GM12878 (cell line): Measurements from ENCODE around the gene PLPP7. TPM values are rescaled to one million over a fixed set of nuclear protein-coding genes. Genes with fewer than 3 reads are reported as not detected.

ENCODE experiments used
- ATAC-seq: fragments of 200-7000 bp; cut with Tn5 transposase; 3 replicates; pipeline ENCODE4 v1.9.1; 2020; ENCODE audit warnings: mild to moderate bottlenecking, moderate library complexity
- BruUV-seq: library from RNA; stranded (reverse); fragments of 400-500 nt; replicated peaks from 2 replicates; lab custom pipeline; 2021; lab: Mats Ljungman, UMichigan
- CTCF ChIA-PET: fragments of 300-600 bp; sonication (Branson Sonifier 250); formaldehyde crosslinking; extraction: SDS; loops from one replicate; lab custom pipeline; 2021; ENCODE audit warnings: inconsistent platforms; lab: Yijun Ruan, JAX
- POLR2A ChIA-PET: fragments of 350-600 bp; formaldehyde crosslinking; extraction: SDS; loops from one replicate; lab custom pipeline; 2021; ENCODE audit warnings: inconsistent platforms; lab: Charles Lee
- RAD21 ChIA-PET: fragments of 300-600 bp; sonication (Branson Sonifier 250); formaldehyde crosslinking; loops from one replicate; lab custom pipeline; 2023; ENCODE audit warnings: antibody characterized with exemption; ENCODE audit not compliant: unreplicated experiment; lab: Charles Lee
- SMC1A ChIA-PET: fragments of 300-600 bp; sonication (Branson Sonifier 250); formaldehyde crosslinking; loops from one replicate; lab custom pipeline; 2023; ENCODE audit not compliant: unreplicated experiment, uncharacterized antibody; lab: Charles Lee
- DNase-seq: peaks from one replicate; pipeline ENCODE4 v3.0.0-alpha.2; 2011; ENCODE audit warnings: low read depth, low spot score
- FAIRE-seq: peaks from 3 replicates; lab custom pipeline; 2011; peaks lifted over from hg19 to GRCh38; lab: Jason Lieb, UNC
- H2AFZ ChIP-seq: 2 replicates; pipeline ENCODE4 v1.6.0; 2011; ENCODE audit warnings: low read depth, low read length, control low read depth; ENCODE audit not compliant: control insufficient read depth
- H3K27ac ChIP-seq: 2 replicates; pipeline ENCODE4 v1.5.1; 2011; ENCODE audit warnings: control low read depth; ENCODE audit not compliant: control insufficient read depth, insufficient read depth
- H3K27me3 ChIP-seq, 2 experiments: replicated peaks in 1 of 2; 2 replicates each; pipeline versions ENCODE4 v1.6.0 to v1.6.1; 2011; ENCODE audit warnings: low read length in 1 of 2; ENCODE audit not compliant: control insufficient read depth in 2 of 2, insufficient read depth in 2 of 2
- H3K36me3 ChIP-seq, 2 experiments: 2 replicates each; pipeline ENCODE4 v1.5.1; 2011; ENCODE audit warnings: low read length in 1 of 2; ENCODE audit not compliant: control insufficient read depth in 2 of 2, insufficient read depth in 2 of 2
- H3K4me1 ChIP-seq: 2 replicates; pipeline ENCODE4 v1.6.1; 2011; ENCODE audit warnings: mild to moderate bottlenecking, low read length, moderate library complexity, mixed read lengths; ENCODE audit not compliant: control insufficient read depth, insufficient read depth
- H3K4me2 ChIP-seq: 2 replicates; pipeline ENCODE4 v1.6.0; 2011; ENCODE audit warnings: control low read depth; ENCODE audit not compliant: control insufficient read depth, insufficient read depth
- H3K4me3 ChIP-seq: fragments of 200-600 bp; sonication (generic); 2 replicates; pipeline ENCODE4 v1.5.1; 2016
- H3K79me2 ChIP-seq: 2 replicates; pipeline ENCODE4 v1.6.0; 2011; ENCODE audit warnings: low read length; ENCODE audit not compliant: control insufficient read depth, insufficient read depth
- H3K9ac ChIP-seq: 2 replicates; pipeline ENCODE4 v1.8.0; 2011; ENCODE audit warnings: low read length, control low read depth, mixed read lengths; ENCODE audit not compliant: control insufficient read depth, insufficient read depth
- H3K9me3 ChIP-seq: replicated peaks from 3 replicates; pipeline ENCODE4 v1.5.1; 2011; ENCODE audit warnings: mild to moderate bottlenecking, low read length; ENCODE audit not compliant: control insufficient read depth, insufficient read depth
- H4K20me1 ChIP-seq: 2 replicates; pipeline ENCODE4 v1.6.0; 2011; ENCODE audit not compliant: control insufficient read depth, insufficient read depth
- ATF3 ChIP-seq: IDR thresholded peaks from 2 replicates; pipeline ENCODE4 v1.6.1; 2011; ENCODE audit warnings: low read depth, mild to moderate bottlenecking, low read length, moderate library complexity, borderline replicate concordance; ENCODE audit errors: extremely low read depth
- BCL3 ChIP-seq: IDR thresholded peaks from 2 replicates; pipeline ENCODE4 v1.6.1; 2011; ENCODE audit warnings: borderline replicate concordance, low read depth, mild to moderate bottlenecking, moderate library complexity, low read length; ENCODE audit not compliant: insufficient read depth, poor library complexity, severe bottlenecking
- BRCA1 ChIP-seq: IDR thresholded peaks from 2 replicates; pipeline ENCODE4 v1.6.1; 2011; ENCODE audit warnings: low read depth, low read length, improper control_type of control experiment
- CBX5 ChIP-seq: sonication (generic); IDR thresholded peaks from 2 replicates; pipeline ENCODE4 v1.6.1; 2016; ENCODE audit warnings: low read depth, moderate library complexity, mild to moderate bottlenecking, inconsistent platforms
- CEBPZ ChIP-seq: fragments of 150-350 bp; IDR thresholded peaks from 2 replicates; pipeline ENCODE4 v1.6.1; 2016; ENCODE audit warnings: low read depth, low read length
- ESRRA ChIP-seq: IDR thresholded peaks from 2 replicates; pipeline ENCODE4 v1.6.1; 2012; ENCODE audit warnings: mild to moderate bottlenecking, low read length, improper control_type of control experiment
- MEF2A ChIP-seq: IDR thresholded peaks from 2 replicates; pipeline ENCODE4 v1.6.1; 2011; ENCODE audit warnings: low read depth, mild to moderate bottlenecking, low read length, moderate library complexity; ENCODE audit not compliant: insufficient read depth
- MLLT1 ChIP-seq: fragments of 450-650 bp; IDR thresholded peaks from 2 replicates; pipeline ENCODE4 v1.6.1; 2016; ENCODE audit warnings: mild to moderate bottlenecking
- NBN ChIP-seq: fragments of 450-650 bp; IDR thresholded peaks from 2 replicates; pipeline ENCODE4 v1.6.1; 2016
- NKRF ChIP-seq: fragments of 450-650 bp; conservative IDR thresholded peaks from 2 replicates; pipeline ENCODE4 v1.6.1; 2017; ENCODE audit warnings: mild to moderate bottlenecking, moderate library complexity
- NR2C2 ChIP-seq: IDR thresholded peaks from 2 replicates; pipeline ENCODE4 v1.6.1; 2011; ENCODE audit warnings: borderline replicate concordance, low read depth; ENCODE audit not compliant: control insufficient read depth, insufficient read length
- NRF1 ChIP-seq: conservative IDR thresholded peaks from 2 replicates; pipeline ENCODE4 v1.6.1; 2011; ENCODE audit warnings: mild to moderate bottlenecking, low read depth, low read length, improper control_type of control experiment
- PAX8 ChIP-seq: fragments of 450-650 bp; IDR thresholded peaks from 2 replicates; pipeline ENCODE4 v1.6.1; 2017; ENCODE audit warnings: mild to moderate bottlenecking, moderate library complexity
- SUZ12 ChIP-seq: fragments of 200-600 bp; sonication (generic); IDR thresholded peaks from one replicate; pipeline ENCODE4 v1.6.1; 2018; ENCODE audit warnings: antibody characterized with exemption, mild to moderate bottlenecking; ENCODE audit not compliant: unreplicated experiment
- ZBED1 ChIP-seq: IDR thresholded peaks from 2 replicates; pipeline ENCODE4 v1.6.1; 2016; ENCODE audit warnings: borderline replicate concordance
- WGBS: methylation state at CpG from one replicate; pipeline ENCODE4 v1.1.6; 2016; ENCODE audit warnings: low lambda C conversion rate; ENCODE audit not compliant: insufficient replicate concordance, insufficient coverage; ENCODE audit errors: missing lambda C conversion rate; 5-methylcytosine and 5-hydroxymethylcytosine counted together
- in situ Hi-C: fragments of 300-500 bp; cut with MboI; formaldehyde crosslinking; loops from 9 replicates; pipeline ENCODE4 v1.14.3; 2018; ENCODE audit warnings: mixed read lengths
- intact Hi-C: fragments of 100-400 bp; cut with micrococcal nuclease; formaldehyde crosslinking; loops from one replicate; pipeline ENCODE4 v1.14.2; 2022; ENCODE audit not compliant: unreplicated experiment
- polyA plus RNA-seq, 11 experiments: library from polyadenylated mRNA; depleted of rRNA in 4 of 11; unstranded in 6 of 11; stranded (reverse) in 5 of 11; fragments of >200 nt; fragmentation: Nextera tagmentation in 4 of 11; fragmentation: Illumina TruSeq in 1 of 11; extraction: Ambion mirVana in 4 of 11; extraction: Trizol in 1 of 11; gene quantifications; 1 replicate in 1 of 11; 2 replicates in 10 of 11; pipeline versions ENCODE4 v1.2.1 to v1.2.3, GENCODE V29; 2011 to 2016; ENCODE audit warnings: inconsistent platforms in 2 of 11, missing spikeins in 2 of 11, low read depth in 1 of 11
- total RNA-seq, 4 experiments: library from RNA; depleted of rRNA in 3 of 4; stranded (reverse); fragments of >200 nt in 3 of 4; fragmentation: Illumina TruSeq in 1 of 4; extraction: Trizol in 1 of 4; gene quantifications; 2 replicates each; pipeline versions ENCODE4 v1.2.1 to v1.2.3, GENCODE V29; 2013 to 2021

PLPP7 gene
- total and polyA plus RNA-seq, 10 of the 15 experiments (the other 5 are each of a cell fraction or from before 2014, with no cell fraction given), result 0.05 to 1.0 (median 0.40) TPM; not detected in 3

GRCh38 chr9:131264231-131264630 is 25.3 kb upstream of the PLPP7 start:
- Histone ChIP-seq H3K9ac (no peak overlapping the region), H4K20me1 (no peaks in the 10 kb centered on the region), H3K9me3 (no peaks in the 10 kb centered on the region), H3K36me3 (peaks cover 13 to 26% of the 10 kb centered on the region in 2 experiments), H3K4me1 (peaks cover 29% of the 10 kb centered on the region), H3K79me2 (peaks cover 56% of the 10 kb centered on the region), H3K4me3 (no peak overlapping the region), H2AFZ (no peak overlapping the region), H3K4me2 (no peak overlapping the region), H3K27ac (no peak overlapping the region), H3K27me3 (no peaks in the 10 kb centered on the region)
- POLR2A ChIA-PET, result interaction anchor here (2.5 kb wide), 1 partner anchor 12 kb away, joined by 12 read pairs; no protein-coding TSS in a partner anchor
- TF ChIP-seq PAX8 (no peak), NKRF (no peak), ZBED1 (no peak), CEBPZ (no peak), BCL3 (no peak), NBN (no peak), NRF1 (no peak), ATF3 (no peak), ESRRA (no peak), CBX5 (no peak), SUZ12 (no peak), MEF2A (no peak), MLLT1 (no peak), BRCA1 (no peak), NR2C2 (no peak)
- CTCF ChIA-PET, result interaction anchor here (1.7 kb wide), 1 partner anchor 11 kb away, joined by 6 read pairs; no protein-coding TSS in a partner anchor
- intact Hi-C loops, result no loop called here
- SMC1A ChIA-PET, result no interaction called here
- no peak for FAIRE-seq
- in situ Hi-C loops, result loop anchor here (10.0 to 25.0 kb wide), 3 partner anchors 461 to 1873 kb away; partner anchors contain the start of genes C9orf78 and USP20
- RAD21 ChIA-PET, result interaction anchor here (1.1 to 2.8 kb wide), 3 partner anchors 9 to 11 kb away, joined by 3 to 13 read pairs (median 4); no protein-coding TSS in a partner anchor
- 97% methylated on average over 11 of the region's 11 CpGs for WGBS
- no peak for DNase-seq
- no TSS peak for BruUV-seq
- ATAC-seq, result no peak
